Upper lobe of left lung (tissue), 4 donors: ENCODE results near the gene GMDS.

ENCODE experiments used
- CTCF ChIP-seq, 6 experiments: fragments of 450-650 bp in 4 of 6; fragments of 200-600 bp in 2 of 6; sonication (generic) in 2 of 6; IDR thresholded peaks; one replicate each; pipeline ENCODE4 v1.5.1; 2016 to 2019; ENCODE audit warnings: antibody characterized with exemption in 6 of 6
- EP300 ChIP-seq, 4 donors: sonication (generic); formaldehyde crosslinking; IDR thresholded peaks; one replicate each; pipeline ENCODE4 v1.5.1; 2017; ENCODE audit warnings: antibody characterized with exemption in 4 of 4, control low read depth in 2 of 4
- POLR2A ChIP-seq, 4 donors: fragments of 450-650 bp; IDR thresholded peaks; one replicate each; pipeline ENCODE4 v1.5.1; 2016 to 2017; ENCODE audit warnings: antibody characterized with exemption in 4 of 4, mild to moderate bottlenecking in 2 of 4
- POLR2AphosphoS5 ChIP-seq, 2 donors: sonication (generic); formaldehyde crosslinking; IDR thresholded peaks; one replicate each; pipeline ENCODE4 v1.5.1; 2017; ENCODE audit warnings: antibody characterized with exemption in 2 of 2

DNA sequence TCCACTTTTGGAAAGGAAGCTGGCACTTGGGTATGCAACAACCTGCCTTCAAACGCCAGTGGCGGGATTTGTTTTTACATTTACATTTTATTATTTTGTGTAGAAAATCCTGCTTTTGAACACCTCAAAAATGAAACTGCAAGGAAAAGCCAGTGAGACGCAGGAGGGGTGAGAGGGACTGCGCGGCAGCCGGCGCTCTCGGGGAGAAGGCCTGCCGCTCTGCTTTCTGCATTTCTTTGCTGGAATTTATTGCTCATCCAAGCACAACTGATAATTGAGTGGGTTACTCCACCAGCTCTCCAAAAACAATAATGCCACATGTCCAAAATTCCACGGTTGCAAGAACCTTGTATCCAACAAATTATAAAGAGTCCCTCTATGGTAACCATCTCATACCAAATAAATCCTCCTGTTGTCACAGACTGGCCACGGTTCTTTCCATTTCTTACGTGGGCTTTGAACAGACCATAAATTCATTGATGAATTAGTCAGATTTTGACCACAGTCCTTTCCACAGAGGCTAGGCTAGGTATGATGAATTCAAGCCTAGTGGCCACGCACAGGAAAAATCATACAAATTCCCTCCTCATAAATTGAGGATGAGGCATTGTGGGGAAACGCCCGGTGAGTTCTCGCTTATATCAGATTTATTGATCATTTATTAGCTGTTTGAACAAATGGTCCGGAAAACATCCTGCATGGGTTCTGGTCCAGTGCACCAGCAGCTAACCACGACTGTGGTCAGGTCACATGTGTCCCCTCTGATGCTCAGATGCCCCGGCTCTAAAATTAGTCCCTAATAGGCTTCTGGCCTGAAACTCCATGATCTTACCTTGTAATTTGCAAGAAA, 667.3 kb downstream of the GMDS start:
- TF ChIP-seq CTCF (IDR thresholded peaks at IDR 0.05) (no peak), EP300 (IDR thresholded peaks at IDR 0.05) (no peak), POLR2A (IDR thresholded peaks at IDR 0.05) (no peak), POLR2AphosphoS5 (IDR thresholded peaks at IDR 0.05) (no peak)
